ENCODE measurements around the gene TCL1A.
"Not testable (repeated sequence)": the region's sequence is repeated elsewhere in the genome, so short reads cannot be mapped to it uniquely, and the experiment has no call there.

TCL1A gene

GRCh38 chr14:95677179-95677835 is 36.6 kb downstream of the TCL1A start:
- no peaks in the 10 kb centered on the region for H3K36me3 ChIP-seq (ENCODE audit: insufficient read depth, low read length)
- H3K27ac ChIP-seq, result no peak overlapping the region
- H3K9ac ChIP-seq (ENCODE audit: insufficient read length), result no peak overlapping the region
- TF ChIP-seq FOXP2 (optimal IDR thresholded peaks at IDR 0.05; ENCODE audit: control extremely low read depth, extremely low read length, insufficient read depth) (no peak), EZH2 (IDR thresholded peaks at IDR 0.05) (no peak), POLR2AphosphoS5 (IDR thresholded peaks at IDR 0.05; ENCODE audit: borderline replicate concordance, low read depth, low read length) (no peak)
- DNase-seq (ENCODE audit: low read depth, low spot score), result no peak
- no peak overlapping the region for H3K4me3 ChIP-seq
- no peaks in the 10 kb centered on the region for H3K9me3 ChIP-seq (ENCODE audit: low read depth, low read length)

- TF ChIP-seq FOXP2 (optimal IDR thresholded peaks at IDR 0.05; ENCODE audit: control extremely low read depth, extremely low read length, insufficient read depth), result no peak
- no peak for TF ChIP-seq EZH2 (IDR thresholded peaks at IDR 0.05)
- Histone ChIP-seq H3K36me3 (ENCODE audit: insufficient read depth, low read length) (no peaks in the 10 kb centered on the region), H3K4me3 (no peak overlapping the region), H3K9ac (ENCODE audit: insufficient read length) (no peak overlapping the region), H3K27ac (no peak overlapping the region), H3K9me3 (ENCODE audit: low read depth, low read length) (no peaks in the 10 kb centered on the region)
- no peak for DNase-seq (ENCODE audit: low read depth, low spot score)
These were observed 38.4 kb downstream of the TCL1A start for GRCh38 chr14:95675486-95675885.

DNA sequence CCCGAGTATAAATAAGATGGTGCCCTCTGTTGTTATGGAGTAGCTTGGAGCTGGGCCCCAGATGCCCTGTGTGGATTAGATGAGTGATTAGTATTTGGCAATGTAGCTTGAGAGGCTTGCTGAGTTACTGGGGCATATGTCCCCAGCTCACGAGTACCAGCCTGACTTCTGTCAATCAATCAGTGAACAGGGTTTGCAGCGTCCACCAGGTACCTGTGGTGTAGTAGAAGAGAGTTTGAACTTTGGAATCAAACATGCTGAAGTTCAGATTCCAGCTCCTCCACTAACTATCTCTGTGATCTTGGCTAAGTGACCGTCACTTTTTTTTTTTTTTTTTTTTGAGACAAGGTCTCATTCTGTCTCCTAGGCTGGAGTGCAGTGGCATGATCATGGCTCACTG is 39.3 kb downstream of the TCL1A start:
- H3K27ac ChIP-seq, result no peak overlapping the region
- DNase-seq (ENCODE audit: low read depth, low spot score), result no peak
- no peak overlapping the region for H3K9ac ChIP-seq (ENCODE audit: insufficient read length)
- TF ChIP-seq EZH2 (IDR thresholded peaks at IDR 0.05) (no peak), POLR2AphosphoS5 (IDR thresholded peaks at IDR 0.05; ENCODE audit: borderline replicate concordance, low read depth, low read length) (no peak), FOXP2 (optimal IDR thresholded peaks at IDR 0.05; ENCODE audit: control extremely low read depth, extremely low read length, insufficient read depth) (no peak)
- H3K9me3 ChIP-seq (ENCODE audit: low read depth, low read length), result no peaks in the 10 kb centered on the region
- no peaks in the 10 kb centered on the region for H3K36me3 ChIP-seq (ENCODE audit: insufficient read depth, low read length)
- no peak overlapping the region for H3K4me3 ChIP-seq

GRCh38 chr14:95668235-95668772 is 45.6 kb downstream of the TCL1A start:
- Histone ChIP-seq H3K4me3 (no peak overlapping the region), H3K9ac (ENCODE audit: insufficient read length) (no peak overlapping the region), H3K9me3 (ENCODE audit: low read depth, low read length) (no peaks in the 10 kb centered on the region), H3K36me3 (ENCODE audit: insufficient read depth, low read length) (no peaks in the 10 kb centered on the region), H3K27ac (no peak overlapping the region)
- DNase-seq (ENCODE audit: low read depth, low spot score), result no peak
- TF ChIP-seq EZH2 (IDR thresholded peaks at IDR 0.05) (no peak), POLR2AphosphoS5 (IDR thresholded peaks at IDR 0.05; ENCODE audit: borderline replicate concordance, low read depth, low read length) (no peak), FOXP2 (optimal IDR thresholded peaks at IDR 0.05; ENCODE audit: control extremely low read depth, extremely low read length, insufficient read depth) (no peak)

GRCh38 chr14:95667249-95667693 is 46.7 kb downstream of the TCL1A start:
- Histone ChIP-seq H3K27ac (no peak overlapping the region), H3K9ac (ENCODE audit: insufficient read length) (no peak overlapping the region), H3K36me3 (ENCODE audit: insufficient read depth, low read length) (no peaks in the 10 kb centered on the region), H3K9me3 (ENCODE audit: low read depth, low read length) (no peaks in the 10 kb centered on the region), H3K4me3 (no peak overlapping the region)
- TF ChIP-seq FOXP2 (optimal IDR thresholded peaks at IDR 0.05; ENCODE audit: control extremely low read depth, extremely low read length, insufficient read depth) (no peak), EZH2 (IDR thresholded peaks at IDR 0.05) (no peak), POLR2AphosphoS5 (IDR thresholded peaks at IDR 0.05; ENCODE audit: borderline replicate concordance, low read depth, low read length) (no peak)
- no peak for DNase-seq (ENCODE audit: low read depth, low spot score)

- H3K4me3 ChIP-seq, result no peak overlapping the region
- H3K36me3 ChIP-seq (ENCODE audit: insufficient read depth, low read length), result no peaks in the 10 kb centered on the region
- no peak overlapping the region for H3K9ac ChIP-seq (ENCODE audit: insufficient read length)
- no peak for DNase-seq (ENCODE audit: low read depth, low spot score)
- TF ChIP-seq POLR2AphosphoS5 (IDR thresholded peaks at IDR 0.05; ENCODE audit: borderline replicate concordance, low read depth, low read length) (no peak), FOXP2 (optimal IDR thresholded peaks at IDR 0.05; ENCODE audit: control extremely low read depth, extremely low read length, insufficient read depth) (no peak), EZH2 (IDR thresholded peaks at IDR 0.05) (no peak)
- H3K27ac ChIP-seq, result no peak overlapping the region
- H3K9me3 ChIP-seq (ENCODE audit: low read depth, low read length), result no peaks in the 10 kb centered on the region
These were observed 47.5 kb downstream of the TCL1A start for GRCh38 chr14:95666450-95666849.

- not testable (repeated sequence) for H3K4me3 ChIP-seq; DNase-seq (ENCODE audit: low read depth, low spot score)
These were observed 48.4 kb downstream of the TCL1A start for GRCh38 chr14:95665530-95665929.

GRCh38 chr14:95664546-95664945 is 49.4 kb downstream of the TCL1A start:
- TF ChIP-seq POLR2AphosphoS5 (IDR thresholded peaks at IDR 0.05; ENCODE audit: borderline replicate concordance, low read depth, low read length), result no peak
- TF ChIP-seq EZH2 (IDR thresholded peaks at IDR 0.05), result no peak
- TF ChIP-seq FOXP2 (optimal IDR thresholded peaks at IDR 0.05; ENCODE audit: control extremely low read depth, extremely low read length, insufficient read depth), result no peak
- H3K27ac ChIP-seq, result no peak overlapping the region

More at GRCh38 chr14:95665530-95665929, 48.4 kb downstream of the TCL1A start:
- not testable (repeated sequence) for H3K9ac ChIP-seq (ENCODE audit: insufficient read length); H3K36me3 ChIP-seq (ENCODE audit: insufficient read depth, low read length); H3K9me3 ChIP-seq (ENCODE audit: low read depth, low read length); H3K27ac ChIP-seq

GRCh38 chr14:95664066-95664465 is 49.9 kb downstream of the TCL1A start:
- Histone ChIP-seq H3K9me3 (ENCODE audit: low read depth, low read length) (no peaks in the 10 kb centered on the region), H3K36me3 (ENCODE audit: insufficient read depth, low read length) (no peaks in the 10 kb centered on the region), H3K4me3 (no peak overlapping the region), H3K9ac (ENCODE audit: insufficient read length) (no peak overlapping the region), H3K27ac (no peak overlapping the region)
- no peak for TF ChIP-seq EZH2 (IDR thresholded peaks at IDR 0.05)
- no peak for TF ChIP-seq POLR2AphosphoS5 (IDR thresholded peaks at IDR 0.05; ENCODE audit: borderline replicate concordance, low read depth, low read length)
- no peak for TF ChIP-seq FOXP2 (optimal IDR thresholded peaks at IDR 0.05; ENCODE audit: control extremely low read depth, extremely low read length, insufficient read depth)
- DNase-seq (ENCODE audit: low read depth, low spot score), result no peak

More at GRCh38 chr14:95664546-95664945, 49.4 kb downstream of the TCL1A start:
- DNase-seq (ENCODE audit: low read depth, low spot score), result no peak
- no peak overlapping the region for H3K9ac ChIP-seq (ENCODE audit: insufficient read length)
- no peaks in the 10 kb centered on the region for H3K36me3 ChIP-seq (ENCODE audit: insufficient read depth, low read length)
- no peak overlapping the region for H3K4me3 ChIP-seq
- H3K9me3 ChIP-seq (ENCODE audit: low read depth, low read length), result no peaks in the 10 kb centered on the region
